Left ventricle myocardium inferior (tissue), 1 donor: ENCODE measurements around the gene NAV2. TPM values are rescaled to one million over a fixed set of nuclear protein-coding genes. Genes with fewer than 3 reads are reported as not detected.

Experiments
- DNase-seq: peaks from one replicate; pipeline ENCODE4 v3.0.0-alpha.2; 2020
- H3K27ac ChIP-seq: fragments of 200-600 bp; replicated peaks from 2 replicates; pipeline ENCODE4 v1.8.0; 2021
- H3K27me3 ChIP-seq: fragments of 200-600 bp; 2 replicates; pipeline ENCODE4 v1.8.0; 2021; ENCODE audit warnings: low read depth
- H3K36me3 ChIP-seq: fragments of 200-600 bp; 2 replicates; pipeline ENCODE4 v1.8.0; 2021
- H3K4me1 ChIP-seq: fragments of 200-600 bp; 2 replicates; pipeline ENCODE4 v1.8.0; 2021
- H3K4me3 ChIP-seq: fragments of 200-600 bp; 2 replicates; pipeline ENCODE4 v1.8.0; 2021; ENCODE audit warnings: mild to moderate bottlenecking, moderate library complexity
- H3K9me3 ChIP-seq: fragments of 200-600 bp; replicated peaks from 2 replicates; pipeline ENCODE4 v1.8.0; 2021
- CTCF ChIP-seq: fragments of 200-600 bp; IDR thresholded peaks from 2 replicates; pipeline ENCODE4 v1.8.0; 2021; ENCODE audit warnings: antibody characterized with exemption, mild to moderate bottlenecking, borderline replicate concordance
- intact Hi-C: fragments of 100-400 bp; cut with micrococcal nuclease; formaldehyde crosslinking; loops from one replicate; pipeline ENCODE4 v1.11.0; 2022
- total RNA-seq: library from RNA; stranded (reverse); fragmentation: NEBNext Ultra II Directional; extraction: Animal tissue kit (Norgen Biotek cat#: 25700); gene quantifications from one replicate; pipeline ENCODE4 v1.2.1, GENCODE V29; 2021
- donor health status: DM: no; HTN: yes; CAD: no; lungs with severe emphysema.

NAV2 gene
- total RNA-seq, 1 donor from 2014 or later, result 14.3 TPM

GRCh38 chr11:20131788-20132666, 419.4 kb downstream of the NAV2 start:
- H3K36me3 ChIP-seq, result no peaks in the 10 kb centered on the region
- H3K27me3 ChIP-seq, result peaks cover 18% of the 10 kb centered on the region
- H3K4me1 ChIP-seq, result peaks cover 12% of the 10 kb centered on the region
- peak overlapping the region; percentile 65 for H3K4me3 ChIP-seq
- H3K9me3 ChIP-seq, result no peaks in the 10 kb centered on the region
- TF ChIP-seq CTCF, result peak; percentile 90
- H3K27ac ChIP-seq, result no peak overlapping the region
- peak; percentile 59 for DNase-seq
- intact Hi-C loops, result no loop called here

- intact Hi-C loops, result no loop called here
- no peaks in the 10 kb centered on the region for H3K9me3 ChIP-seq
- peaks cover 12% of the 10 kb centered on the region for H3K4me1 ChIP-seq
- peak overlapping the region; percentile 65 for H3K4me3 ChIP-seq
- H3K36me3 ChIP-seq, result no peaks in the 10 kb centered on the region
- H3K27ac ChIP-seq, result no peak overlapping the region
- peak; percentile 17 for TF ChIP-seq CTCF
- H3K27me3 ChIP-seq, result peaks cover 18% of the 10 kb centered on the region
- DNase-seq, result no peak
Observed at GRCh38 chr11:20132667-20133039, 420.0 kb downstream of the NAV2 start.

- DNase-seq, result no peak
- Histone ChIP-seq H3K9me3 (no peaks in the 10 kb centered on the region), H3K4me3 (no peak overlapping the region), H3K4me1 (peaks cover 12% of the 10 kb centered on the region), H3K36me3 (no peaks in the 10 kb centered on the region), H3K27me3 (peaks cover 33% of the 10 kb centered on the region), H3K27ac (no peak overlapping the region)
- intact Hi-C loops, result no loop called here
- TF ChIP-seq CTCF, result no peak
Observed at GRCh38 chr11:20134991-20135736, 422.5 kb downstream of the NAV2 start.

GRCh38 chr11:20137637-20138036, 425.0 kb downstream of the NAV2 start:
- TF ChIP-seq CTCF, result no peak
- DNase-seq, result no peak
- no peak overlapping the region for H3K27ac ChIP-seq
- intact Hi-C loops, result no loop called here
- peaks cover 2% of the 10 kb centered on the region for H3K4me1 ChIP-seq
- H3K27me3 ChIP-seq, result peaks cover 53% of the 10 kb centered on the region
- H3K9me3 ChIP-seq, result no peaks in the 10 kb centered on the region
- H3K4me3 ChIP-seq, result no peak overlapping the region
- H3K36me3 ChIP-seq, result no peaks in the 10 kb centered on the region

GRCh38 chr11:20138707-20139106, 426.1 kb downstream of the NAV2 start:
- peaks cover 61% of the 10 kb centered on the region for H3K27me3 ChIP-seq
- no peaks in the 10 kb centered on the region for H3K36me3 ChIP-seq
- no peak for DNase-seq
- H3K27ac ChIP-seq, result no peak overlapping the region
- no peaks in the 10 kb centered on the region for H3K9me3 ChIP-seq
- no peaks in the 10 kb centered on the region for H3K4me1 ChIP-seq
- H3K4me3 ChIP-seq, result no peak overlapping the region
- intact Hi-C loops, result no loop called here
- TF ChIP-seq CTCF, result no peak
